ENCODE data around the gene RSRC2. TPM values are rescaled to one million over a fixed set of nuclear protein-coding genes. Genes with fewer than 3 reads are reported as not detected.

Gene RSRC2
- total RNA-seq, 1 experiment from 2014 or later, result 93.1 TPM

- TF ChIP-seq ZBTB43 (CRISPR knock-in tag; IDR thresholded peaks at IDR 0.05) (no peak), IRF2 (CRISPR knock-in tag; IDR thresholded peaks at IDR 0.05; ENCODE audit: borderline replicate concordance, low read depth) (no peak), FOXK1 (CRISPR knock-in tag; IDR thresholded peaks at IDR 0.05) (no peak), E2F5 (CRISPR knock-in tag; IDR thresholded peaks at IDR 0.05) (no peak)
Measured at GRCh38 chr12:122457627-122458026, 69.1 kb downstream of the RSRC2 start (continued).

- ATAC-seq (no peak), DNase-seq (ENCODE audit: low spot score) (no peak)
- POLR2A ChIA-PET, result interaction anchor here (0.6 kb wide), 1 partner anchor 16 kb away, joined by 3 read pairs; no protein-coding TSS in a partner anchor
- Mint-ChIP-seq H3K9me3 (no peaks in the 10 kb centered on the region), H3K4me1 (no peaks in the 10 kb centered on the region), H3K27me3 (ENCODE audit: low read depth) (no peaks in the 10 kb centered on the region), H3K27ac (no peak overlapping the region), H3K36me3 (no peaks in the 10 kb centered on the region), H3K4me3 (no peak overlapping the region)
- CTCF ChIA-PET, result interaction anchor here (1.1 kb wide), 1 partner anchor 15 kb away, joined by 3 read pairs; no protein-coding TSS in a partner anchor
- TF ChIP-seq ZNF425 (CRISPR knock-in tag; conservative IDR thresholded peaks at IDR 0.05) (no peak), IRF1 (CRISPR knock-in tag; IDR thresholded peaks at IDR 0.05) (no peak), SOX15 (CRISPR knock-in tag; IDR thresholded peaks at IDR 0.05) (no peak), MYBL2 (CRISPR knock-in tag; IDR thresholded peaks at IDR 0.05) (no peak), HMGA2 (CRISPR knock-in tag; IDR thresholded peaks at IDR 0.05) (no peak), PRDM15 (CRISPR knock-in tag; IDR thresholded peaks at IDR 0.05) (no peak), ZNF671 (CRISPR knock-in tag; IDR thresholded peaks at IDR 0.05) (no peak), SMAD3 (CRISPR knock-in tag; IDR thresholded peaks at IDR 0.05; ENCODE audit: borderline replicate concordance) (no peak), CREM (CRISPR knock-in tag; IDR thresholded peaks at IDR 0.05) (no peak), JUN (CRISPR knock-in tag; IDR thresholded peaks at IDR 0.05) (no peak), GTF2I (CRISPR knock-in tag; conservative IDR thresholded peaks at IDR 0.05) (no peak), ZNF121 (CRISPR knock-in tag; IDR thresholded peaks at IDR 0.05) (no peak), ATF2 (CRISPR knock-in tag; IDR thresholded peaks at IDR 0.05; ENCODE audit: borderline replicate concordance, low read depth) (no peak), RORB (CRISPR knock-in tag; IDR thresholded peaks at IDR 0.05) (no peak), FOXP1 (CRISPR knock-in tag; IDR thresholded peaks at IDR 0.05; ENCODE audit: borderline replicate concordance) (no peak), RELA (CRISPR knock-in tag; IDR thresholded peaks at IDR 0.05; ENCODE audit: borderline replicate concordance) (no peak), ZNF138 (CRISPR knock-in tag; conservative IDR thresholded peaks at IDR 0.05) (no peak), KAT7 (CRISPR knock-in tag; IDR thresholded peaks at IDR 0.05; ENCODE audit: borderline replicate concordance) (no peak), MAX (CRISPR knock-in tag; IDR thresholded peaks at IDR 0.05) (no peak), ZBTB43 (CRISPR knock-in tag; IDR thresholded peaks at IDR 0.05) (no peak)
Measured at GRCh38 chr12:122454739-122455138, 72.0 kb downstream of the RSRC2 start.
